Measurements from ENCODE around the gene MID2.

GRCh38 chrX:107823042-107823441 lies 2.6 kb upstream of the MID2 start:
- TF ChIP-seq EZH2 (IDR thresholded peaks at IDR 0.05) (no peak), POLR2AphosphoS5 (IDR thresholded peaks at IDR 0.05; ENCODE audit: borderline replicate concordance, low read depth, low read length) (no peak)
